KMS-11 (cell line): ENCODE results near the gene ABCB4.

Experiments
- H2AFZ ChIP-seq: fragments of 200-600 bp; sonication (generic); 2 replicates; pipeline ENCODE4 v1.6.1; 2016; ENCODE audit warnings: antibody characterized with exemption, mixed run types, low read depth
- H3K27ac ChIP-seq: fragments of 200-600 bp; sonication (generic); 2 replicates; pipeline ENCODE4 v1.6.1; 2016; ENCODE audit warnings: mild to moderate bottlenecking, mixed run types
- H3K27me3 ChIP-seq: fragments of 200-600 bp; sonication (generic); 2 replicates; pipeline ENCODE4 v1.6.1; 2017; ENCODE audit warnings: mild to moderate bottlenecking, low read depth, mixed run types, moderate library complexity; ENCODE audit not compliant: insufficient read depth
- H3K36me3 ChIP-seq: fragments of 200-600 bp; sonication (generic); 2 replicates; pipeline ENCODE4 v1.6.1; 2017; ENCODE audit warnings: mild to moderate bottlenecking, mixed run types; ENCODE audit not compliant: insufficient read depth
- H3K4me1 ChIP-seq: fragments of 200-600 bp; sonication (generic); 2 replicates; pipeline ENCODE4 v1.6.1; 2016; ENCODE audit warnings: mild to moderate bottlenecking, low read depth, mixed run types; ENCODE audit not compliant: poor library complexity, severe bottlenecking
- H3K4me2 ChIP-seq: fragments of 200-600 bp; sonication (generic); 2 replicates; pipeline ENCODE4 v1.7.0; 2016; ENCODE audit warnings: mild to moderate bottlenecking, mixed run types
- H3K4me3 ChIP-seq: fragments of 200-600 bp; sonication (generic); IDR thresholded peaks from 2 replicates; pipeline ENCODE4 v1.6.1; 2017; ENCODE audit warnings: low read depth, low read length, mixed read lengths; ENCODE audit not compliant: insufficient read depth
- H3K79me2 ChIP-seq: fragments of 200-600 bp; sonication (generic); 2 replicates; pipeline ENCODE4 v1.6.1; 2016; ENCODE audit warnings: low read depth, mixed run types; ENCODE audit not compliant: insufficient read depth
- H3K9ac ChIP-seq: fragments of 200-600 bp; sonication (generic); 2 replicates; pipeline ENCODE4 v1.6.1; 2016; ENCODE audit warnings: mild to moderate bottlenecking, mixed run types
- H4K20me1 ChIP-seq: fragments of 200-600 bp; sonication (generic); 2 replicates; pipeline ENCODE4 v1.6.1; 2016; ENCODE audit warnings: mild to moderate bottlenecking, mixed run types; ENCODE audit not compliant: insufficient read depth
- TF ChIP-seq, protein P1 (sequence below): fragments of 200-600 bp; sonication (generic); conservative IDR thresholded peaks from 2 replicates; pipeline ENCODE4 v1.6.1; 2017; ENCODE audit warnings: low read depth, mild to moderate bottlenecking, antibody characterized with exemption, low read length, moderate library complexity, mixed read lengths

ABCB4 gene

DNA sequence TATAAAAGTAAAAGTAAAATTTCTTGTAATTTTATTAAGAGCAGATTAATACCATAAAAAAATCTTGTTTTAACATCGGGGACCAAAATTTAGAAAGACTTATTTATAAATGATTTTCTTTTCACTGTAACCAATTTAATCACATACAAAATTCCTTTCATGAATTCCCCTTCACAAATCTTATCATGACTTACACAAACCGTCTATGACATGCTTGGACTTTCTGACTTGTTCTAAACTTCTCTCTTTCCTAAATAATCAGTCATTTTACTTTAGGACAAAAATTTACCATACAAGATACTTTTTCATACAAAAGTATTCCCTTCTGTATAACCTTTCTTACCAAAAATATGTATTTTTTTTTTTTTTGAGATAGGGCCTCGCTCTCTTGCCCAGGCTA, 120.7 kb downstream of the ABCB4 start:
- TF ChIP-seq, protein P1, sequence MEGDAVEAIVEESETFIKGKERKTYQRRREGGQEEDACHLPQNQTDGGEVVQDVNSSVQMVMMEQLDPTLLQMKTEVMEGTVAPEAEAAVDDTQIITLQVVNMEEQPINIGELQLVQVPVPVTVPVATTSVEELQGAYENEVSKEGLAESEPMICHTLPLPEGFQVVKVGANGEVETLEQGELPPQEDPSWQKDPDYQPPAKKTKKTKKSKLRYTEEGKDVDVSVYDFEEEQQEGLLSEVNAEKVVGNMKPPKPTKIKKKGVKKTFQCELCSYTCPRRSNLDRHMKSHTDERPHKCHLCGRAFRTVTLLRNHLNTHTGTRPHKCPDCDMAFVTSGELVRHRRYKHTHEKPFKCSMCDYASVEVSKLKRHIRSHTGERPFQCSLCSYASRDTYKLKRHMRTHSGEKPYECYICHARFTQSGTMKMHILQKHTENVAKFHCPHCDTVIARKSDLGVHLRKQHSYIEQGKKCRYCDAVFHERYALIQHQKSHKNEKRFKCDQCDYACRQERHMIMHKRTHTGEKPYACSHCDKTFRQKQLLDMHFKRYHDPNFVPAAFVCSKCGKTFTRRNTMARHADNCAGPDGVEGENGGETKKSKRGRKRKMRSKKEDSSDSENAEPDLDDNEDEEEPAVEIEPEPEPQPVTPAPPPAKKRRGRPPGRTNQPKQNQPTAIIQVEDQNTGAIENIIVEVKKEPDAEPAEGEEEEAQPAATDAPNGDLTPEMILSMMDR = no peak

More for the DNA sequence above, 120.7 kb downstream of the ABCB4 start:
- no peaks in the 10 kb centered on the region for H3K4me1 ChIP-seq
- no peak overlapping the region for H2AFZ ChIP-seq
- no peaks in the 10 kb centered on the region for H4K20me1 ChIP-seq
- H3K4me3 ChIP-seq = no peak overlapping the region
- no peaks in the 10 kb centered on the region for H3K27me3 ChIP-seq
- no peaks in the 10 kb centered on the region for H3K79me2 ChIP-seq
- no peak overlapping the region for H3K27ac ChIP-seq
- H3K9ac ChIP-seq = no peak overlapping the region
- no peaks in the 10 kb centered on the region; the same call in 1 of the 2 replicates for H3K36me3 ChIP-seq
- H3K4me2 ChIP-seq = no peak overlapping the region
